ENCODE measurements around the gene APLN.

DNA sequence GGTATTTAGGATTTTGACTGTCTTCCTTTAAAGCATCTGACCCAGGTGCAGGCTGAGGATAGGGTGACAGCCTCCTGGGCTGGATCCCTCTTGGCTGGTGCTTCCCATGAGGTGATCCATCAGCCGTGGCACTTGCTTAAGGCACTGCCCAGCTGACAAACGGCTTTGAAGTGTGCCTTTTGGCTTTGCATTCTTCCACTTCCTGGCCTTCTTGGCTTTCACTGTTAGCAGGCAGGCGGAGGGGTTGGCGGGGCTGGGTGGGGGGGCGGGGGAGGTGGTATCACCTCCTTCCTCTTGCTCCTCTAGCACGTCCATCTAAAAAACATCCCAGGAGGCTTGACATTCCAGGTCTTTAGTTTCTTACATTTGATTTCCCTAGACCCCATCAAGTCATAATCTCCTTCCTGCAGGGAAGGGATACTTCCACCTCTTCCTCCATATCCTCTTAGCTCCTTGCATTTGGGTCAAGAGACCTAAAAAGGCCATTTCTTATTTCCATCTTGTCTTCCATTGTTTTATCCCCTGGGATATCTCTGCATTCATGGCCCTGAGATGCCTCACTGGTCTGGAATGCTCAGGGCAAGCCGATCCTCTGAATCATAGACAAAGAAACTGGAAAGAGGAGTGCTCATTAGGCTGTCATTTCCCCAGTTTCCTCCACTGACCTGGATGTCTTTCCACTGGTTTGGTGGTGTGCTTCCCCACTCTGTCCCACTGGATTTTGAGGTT is 11.3 kb upstream of the APLN start:
- TF ChIP-seq POLR2A (IDR thresholded peaks at IDR 0.05) (no peak), CTCF (IDR thresholded peaks at IDR 0.05) (no peak)

Data from testis (tissue), 2 donors.